Measurements from ENCODE around the gene RNF166. TPM values are rescaled to one million over a fixed set of nuclear protein-coding genes. Genes with fewer than 3 reads are reported as not detected.

Gene RNF166
- total and polyA plus RNA-seq, 5 experiments from 2014 or later: 79.4 to 230 (median 104) TPM

GRCh38 chr16:88727871-88728270 is 21.7 kb upstream of the RNF166 start:
- no peak overlapping the region for H3K27ac Mint-ChIP-seq
- H3K9me3 Mint-ChIP-seq: no peaks in the 10 kb centered on the region
- H3K4me3 Mint-ChIP-seq: no peak overlapping the region
- DNase-seq (no peak), ATAC-seq (no peak)
- H3K27me3 Mint-ChIP-seq: no peaks in the 10 kb centered on the region
- POLR2A ChIA-PET: no interaction called here
- H3K4me1 Mint-ChIP-seq: peaks cover 0 to 7% (median 4%) of the 10 kb centered on the region in 4 donors
- peaks cover 0 to 19% (median 2%) of the 10 kb centered on the region in 3 donors for H3K36me3 Mint-ChIP-seq

- Mint-ChIP-seq H3K36me3 (peaks cover 0 to 22% (median 2%) of the 10 kb centered on the region in 3 donors), H3K27ac (no peak overlapping the region), H3K4me1 (peaks cover 0 to 7% (median 4%) of the 10 kb centered on the region in 4 donors), H3K4me3 (no peak overlapping the region), H3K9me3 (no peaks in the 10 kb centered on the region), H3K27me3 (no peaks in the 10 kb centered on the region)
- ATAC-seq (no peak), DNase-seq (no peak)
- POLR2A ChIA-PET: no interaction called here
Measured at GRCh38 chr16:88726981-88727380, 20.8 kb upstream of the RNF166 start.

GRCh38 chr16:88726408-88726749 is 20.2 kb upstream of the RNF166 start:
- Mint-ChIP-seq H3K27ac (no peak overlapping the region), H3K27me3 (no peaks in the 10 kb centered on the region), H3K36me3 (peaks cover 0 to 24% (median 2%) of the 10 kb centered on the region in 3 donors), H3K4me1 (peaks cover 0 to 4% (median 3%) of the 10 kb centered on the region in 4 donors), H3K4me3 (no peak overlapping the region), H3K9me3 (no peaks in the 10 kb centered on the region)
- POLR2A ChIA-PET: no interaction called here
- ATAC-seq (no peak), DNase-seq (no peak)

- DNase-seq (no peak), ATAC-seq (no peak)
- H3K27me3 Mint-ChIP-seq: no peaks in the 10 kb centered on the region
- POLR2A ChIA-PET: no interaction called here
- no peak overlapping the region for H3K27ac Mint-ChIP-seq
- no peak overlapping the region for H3K4me3 Mint-ChIP-seq
- peaks cover 0 to 2% (median 0%) of the 10 kb centered on the region in 4 donors for H3K4me1 Mint-ChIP-seq
- H3K36me3 Mint-ChIP-seq: peaks cover 0 to 23% (median 2%) of the 10 kb centered on the region in 3 donors
- H3K9me3 Mint-ChIP-seq: no peaks in the 10 kb centered on the region
Measured at GRCh38 chr16:88725609-88726407, 19.6 kb upstream of the RNF166 start.

- ATAC-seq (no peak), DNase-seq (no peak)
- Mint-ChIP-seq H3K27ac (no peak overlapping the region), H3K4me3 (no peak overlapping the region), H3K4me1 (peaks cover 0 to 2% (median 0%) of the 10 kb centered on the region in 4 donors), H3K27me3 (no peaks in the 10 kb centered on the region), H3K9me3 (no peaks in the 10 kb centered on the region), H3K36me3 (peaks cover 0 to 27% (median 2%) of the 10 kb centered on the region in 3 donors)
- POLR2A ChIA-PET: no interaction called here
Measured at GRCh38 chr16:88724855-88725555, 18.8 kb upstream of the RNF166 start.

- DNase-seq (no peak), ATAC-seq (no peak)
- Mint-ChIP-seq H3K27me3 (no peaks in the 10 kb centered on the region), H3K4me1 (peaks cover 0 to 2% (median 0%) of the 10 kb centered on the region in 4 donors), H3K9me3 (no peaks in the 10 kb centered on the region), H3K4me3 (no peak overlapping the region), H3K27ac (no peak overlapping the region), H3K36me3 (peaks cover 0 to 31% (median 3%) of the 10 kb centered on the region in 3 donors)
- POLR2A ChIA-PET: no interaction called here
Measured at GRCh38 chr16:88723911-88724310, 17.7 kb upstream of the RNF166 start.

- Mint-ChIP-seq H3K4me3 (no peak overlapping the region), H3K36me3 (peaks cover 0 to 31% (median 3%) of the 10 kb centered on the region in 3 donors), H3K27me3 (no peaks in the 10 kb centered on the region), H3K27ac (no peak overlapping the region), H3K4me1 (peaks cover 0 to 2% (median 0%) of the 10 kb centered on the region in 4 donors), H3K9me3 (no peaks in the 10 kb centered on the region)
- POLR2A ChIA-PET: interaction anchor here (0.5 kb wide), 1 partner anchor 19 kb away, joined by 3 read pairs; no protein-coding TSS in a partner anchor
- DNase-seq (no peak), ATAC-seq (no peak)
Measured at GRCh38 chr16:88723507-88723887, 17.3 kb upstream of the RNF166 start.

GRCh38 chr16:88722784-88723506 is 16.7 kb upstream of the RNF166 start:
- Mint-ChIP-seq H3K9me3 (no peaks in the 10 kb centered on the region), H3K36me3 (peaks cover 0 to 33% (median 3%) of the 10 kb centered on the region in 3 donors), H3K27me3 (no peaks in the 10 kb centered on the region), H3K4me3 (no peak overlapping the region), H3K4me1 (peaks cover 0 to 2% (median 0%) of the 10 kb centered on the region in 4 donors), H3K27ac (peak overlapping the region in 1 of 10 donors; percentile 29)
- DNase-seq (no peak), ATAC-seq (no peak)
- POLR2A ChIA-PET: interaction anchor here (0.5 kb wide), 1 partner anchor 18 kb away, joined by 3 read pairs; no protein-coding TSS in a partner anchor

GRCh38 chr16:88721815-88722755 is 15.9 kb upstream of the RNF166 start:
- Mint-ChIP-seq H3K9me3 (no peaks in the 10 kb centered on the region), H3K36me3 (peaks cover 0 to 40% (median 6%) of the 10 kb centered on the region in 3 donors), H3K27ac (peak overlapping the region in 2 of 10 donors; percentile 29), H3K4me1 (peaks cover 0 to 2% (median 0%) of the 10 kb centered on the region in 4 donors), H3K27me3 (no peaks in the 10 kb centered on the region), H3K4me3 (no peak overlapping the region)
- POLR2A ChIA-PET: no interaction called here
- DNase-seq (no peak), ATAC-seq (no peak)

GRCh38 chr16:88721236-88721635 is 15.0 kb upstream of the RNF166 start:
- no peak overlapping the region for H3K27ac Mint-ChIP-seq
- DNase-seq: no peak
- peaks cover 0 to 45% (median 5%) of the 10 kb centered on the region in 3 donors for H3K36me3 Mint-ChIP-seq
- POLR2A ChIA-PET: no interaction called here
- no peaks in the 10 kb centered on the region for H3K9me3 Mint-ChIP-seq
- H3K27me3 Mint-ChIP-seq: no peaks in the 10 kb centered on the region
- no peak for ATAC-seq
- peaks cover 0 to 2% (median 0%) of the 10 kb centered on the region in 4 donors for H3K4me1 Mint-ChIP-seq
- no peak overlapping the region for H3K4me3 Mint-ChIP-seq

GRCh38 chr16:88720396-88720970 is 14.3 kb upstream of the RNF166 start:
- no peak for ATAC-seq
- POLR2A ChIA-PET: no interaction called here
- Mint-ChIP-seq H3K4me1 (no peaks in the 10 kb centered on the region), H3K4me3 (no peak overlapping the region), H3K27me3 (no peaks in the 10 kb centered on the region), H3K9me3 (no peaks in the 10 kb centered on the region), H3K36me3 (peaks cover 0 to 44% (median 5%) of the 10 kb centered on the region in 3 donors), H3K27ac (no peak overlapping the region)
- DNase-seq: no peak

- Mint-ChIP-seq H3K9me3 (no peaks in the 10 kb centered on the region), H3K27ac (no peak overlapping the region), H3K4me1 (no peaks in the 10 kb centered on the region), H3K27me3 (no peaks in the 10 kb centered on the region), H3K4me3 (no peak overlapping the region), H3K36me3 (peaks cover 0 to 44% (median 5%) of the 10 kb centered on the region in 3 donors)
- no peak for DNase-seq
- ATAC-seq: no peak
- POLR2A ChIA-PET: no interaction called here
Measured at GRCh38 chr16:88719933-88720296, 13.7 kb upstream of the RNF166 start.

Measured in naive thymus-derived CD8-positive, alpha-beta T cell (primary cell).